HTERT RPE-1 (cell line): ENCODE data around the gene NDUFC2.
"Not testable (repeated sequence)": the region's sequence is repeated elsewhere in the genome, so short reads cannot be mapped to it uniquely, and the experiment has no call there.

Experiments
- in situ Hi-C: fragments of 300-500 bp; cut with MboI; formaldehyde crosslinking; loops from 4 replicates; pipeline ENCODE4 v1.14.3; 2020; ENCODE audit warnings: low sequenced_read_pairs

Gene NDUFC2

DNA sequence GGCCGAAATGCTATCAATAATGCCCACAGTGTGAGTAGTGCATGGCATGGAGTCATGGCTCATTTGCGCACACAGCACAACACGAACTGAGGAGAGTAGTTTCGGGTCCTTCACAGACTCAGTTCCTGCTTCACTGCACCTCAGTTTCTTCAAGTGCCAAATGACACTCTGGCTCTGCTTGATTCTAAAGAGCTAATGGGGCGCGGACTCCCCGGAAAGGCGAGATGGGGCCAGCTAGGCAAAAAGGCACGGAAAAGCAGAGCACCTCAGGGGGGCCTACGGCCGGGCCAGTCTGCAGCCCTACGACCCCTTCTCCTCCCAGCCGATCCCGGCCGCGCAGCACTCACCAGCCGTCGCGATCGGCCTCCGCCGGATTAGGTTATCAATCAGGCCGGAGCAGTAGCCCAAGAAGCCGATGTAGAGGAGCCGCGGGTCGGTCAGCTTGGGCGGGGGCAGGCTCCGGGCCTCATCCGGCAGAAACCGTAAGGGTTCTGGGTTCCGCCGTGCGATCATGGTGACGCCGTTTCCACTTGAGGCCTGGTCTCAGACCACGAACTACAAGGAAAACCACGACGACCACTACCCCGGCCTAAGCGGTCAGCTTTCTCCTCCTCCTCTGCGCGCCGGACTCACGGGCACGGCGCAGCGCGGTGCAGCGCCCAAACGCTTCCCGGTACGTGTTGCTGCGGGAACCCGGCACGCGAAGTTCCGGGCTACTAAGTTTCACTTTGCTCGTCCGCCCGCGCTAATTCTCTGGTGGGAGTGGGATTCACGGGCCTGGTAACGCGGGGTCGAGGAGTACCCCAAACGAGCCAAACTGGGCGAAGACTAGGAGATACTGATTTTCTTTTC is at the start of gene NDUFC2:
TSS of gene NDUFC2 (minus strand) at position 631 of the 852 bp plus-strand sequence. CDS start at position 513, 118 bp downstream.
- in situ Hi-C loops, result no loop called here

DNA sequence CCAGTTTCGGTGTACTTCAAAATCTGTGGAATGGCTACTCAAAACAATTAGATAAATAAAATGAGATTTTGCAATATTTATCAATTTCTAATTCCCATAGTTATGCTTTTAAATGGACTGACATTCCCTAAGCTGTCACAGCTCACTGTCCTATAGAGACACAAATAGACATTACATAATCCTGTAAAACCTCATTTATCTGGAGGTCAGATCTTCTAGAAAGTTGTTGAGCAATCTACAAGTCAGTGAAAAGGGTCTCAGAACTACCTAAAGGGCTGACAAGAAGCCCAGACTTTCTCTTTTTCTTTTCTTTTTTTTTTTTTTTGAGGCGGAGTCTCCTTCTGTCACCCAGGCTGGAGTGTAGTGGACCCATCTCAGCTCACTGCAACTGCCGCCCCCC is 47.7 kb upstream of the NDUFC2 start:
- in situ Hi-C loops, result no loop called here

DNA sequence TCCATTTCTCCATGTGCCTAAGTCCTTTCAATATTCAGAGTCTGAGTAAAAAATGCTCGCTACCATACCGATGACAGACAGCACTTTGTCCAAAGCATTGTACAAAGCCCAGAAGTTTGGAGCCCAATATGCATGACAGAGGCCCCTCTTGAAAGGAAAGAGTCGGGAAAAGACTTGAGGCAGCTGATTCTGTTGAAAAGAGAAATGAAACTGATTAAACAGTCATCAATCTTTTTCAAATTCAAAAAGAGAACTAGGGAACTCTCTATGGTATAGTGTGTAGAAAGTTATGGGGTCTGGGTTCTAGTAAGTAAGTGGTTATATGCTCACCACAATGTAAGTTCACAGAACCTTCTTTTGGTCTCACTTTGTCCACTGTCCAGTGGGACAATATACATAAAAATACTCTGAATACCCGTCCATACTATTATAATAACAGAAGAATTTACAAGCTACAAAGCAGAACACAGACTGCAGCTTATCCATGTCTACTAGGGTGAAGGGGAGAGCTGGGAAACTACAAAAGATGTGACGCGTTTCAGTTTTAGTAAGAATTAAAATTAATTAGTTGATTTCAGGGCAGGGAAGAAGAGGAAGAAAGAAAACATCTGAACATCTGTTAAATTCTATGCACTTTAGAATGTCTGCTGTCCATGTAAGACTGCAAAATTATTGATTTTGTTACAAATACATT is 33.1 kb upstream of the NDUFC2 start:
- in situ Hi-C loops, result no loop called here

DNA sequence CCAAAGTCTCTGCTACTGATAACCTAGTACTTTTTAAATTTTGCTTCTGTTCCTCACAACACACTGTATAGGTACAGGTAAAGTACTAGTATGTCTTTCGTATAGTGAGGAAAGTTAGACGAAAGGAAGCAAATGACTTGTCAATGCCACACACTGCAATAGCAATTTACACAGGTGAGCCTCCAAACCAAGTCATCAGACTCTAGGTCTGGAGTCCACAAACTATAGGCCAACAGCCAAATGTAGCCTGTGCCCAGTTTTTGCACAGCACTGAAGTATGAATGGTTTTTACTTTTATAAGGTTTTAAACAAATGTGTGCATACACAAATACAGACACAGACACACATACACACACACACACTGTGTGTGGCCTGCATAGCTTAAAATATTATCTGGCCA is 31.6 kb upstream of the NDUFC2 start:
- in situ Hi-C loops, result no loop called here

DNA sequence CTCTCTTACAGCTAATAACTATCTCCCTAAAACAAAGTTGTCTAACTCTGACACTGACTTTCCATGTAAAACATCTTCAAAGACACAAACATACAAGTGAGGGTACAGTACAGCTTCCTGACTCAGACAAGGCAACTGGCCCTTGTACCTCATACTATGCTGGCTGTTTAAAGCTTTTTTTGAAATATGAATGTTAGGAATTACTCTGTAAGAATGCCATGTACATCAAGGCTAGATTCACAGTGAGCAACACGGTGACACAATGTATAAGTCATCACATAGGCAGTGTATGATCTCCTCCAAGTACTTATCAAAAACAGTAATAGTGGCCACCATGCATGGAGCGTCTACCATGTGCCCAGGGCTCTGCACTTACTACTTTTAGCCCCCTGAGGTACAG is 31.2 kb upstream of the NDUFC2 start:
- in situ Hi-C loops, result no loop called here

DNA sequence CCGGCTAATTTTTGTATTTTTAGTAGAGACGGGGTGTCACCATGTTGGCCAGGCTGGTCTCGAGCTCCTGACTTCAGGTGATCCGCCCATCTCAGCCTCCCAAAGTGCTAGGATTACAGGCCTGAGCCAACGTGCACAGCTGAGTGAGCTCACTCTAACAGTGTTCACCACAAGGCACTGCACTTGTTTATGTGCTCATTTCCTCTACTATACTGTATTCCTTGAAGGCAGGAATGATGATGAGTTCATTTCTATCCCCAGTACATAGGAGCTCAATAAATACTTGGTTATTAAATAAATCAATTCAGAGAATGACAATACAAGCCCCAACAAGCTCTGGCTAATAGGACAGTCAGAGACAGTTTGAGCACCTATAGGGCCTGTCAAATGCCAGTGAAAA is 30.7 kb upstream of the NDUFC2 start:
- in situ Hi-C loops, result no loop called here

DNA sequence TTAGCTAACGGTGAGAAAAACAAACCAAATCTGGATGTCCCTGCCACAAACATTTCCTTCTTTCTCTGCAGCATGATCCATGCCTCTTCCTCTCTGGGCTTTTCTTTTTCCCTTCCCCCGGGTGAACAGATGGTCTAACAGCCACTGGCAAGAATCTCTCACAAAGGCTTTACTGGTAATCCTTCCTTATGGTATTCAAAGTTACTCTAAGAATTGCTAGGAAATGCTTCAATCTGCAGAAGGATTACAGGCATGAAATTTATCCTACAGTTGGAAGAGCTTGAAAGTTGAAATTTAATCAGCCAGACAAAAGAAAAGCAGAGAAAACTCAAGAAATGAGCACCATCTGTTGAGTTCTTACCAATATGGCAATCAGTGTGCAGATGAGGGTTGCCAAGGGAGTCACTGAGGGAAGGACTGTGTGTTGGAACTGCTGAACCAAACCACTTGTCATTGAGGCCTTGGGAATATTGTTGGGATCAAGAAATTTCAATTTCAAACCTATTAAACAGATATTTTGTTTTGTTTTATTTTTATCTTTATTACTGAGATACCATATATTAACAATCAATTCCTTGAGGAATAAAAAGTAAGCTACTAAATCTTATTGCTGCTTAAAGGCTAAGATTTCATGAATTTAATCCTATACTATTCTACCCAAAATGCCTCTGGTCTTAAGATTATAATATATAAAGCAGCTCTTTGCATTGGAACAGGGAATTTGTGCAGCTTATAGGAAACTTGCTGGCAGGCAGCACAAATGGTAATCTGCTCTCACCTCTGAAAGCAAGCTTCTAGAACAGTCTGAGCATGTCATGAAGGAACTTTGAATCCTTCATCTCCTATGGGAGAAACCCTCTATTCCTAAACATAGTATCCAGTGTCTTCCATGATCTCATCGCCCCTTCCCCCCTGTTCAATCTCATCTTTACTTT is 29.7 kb upstream of the NDUFC2 start:
- in situ Hi-C loops, result no loop called here

DNA sequence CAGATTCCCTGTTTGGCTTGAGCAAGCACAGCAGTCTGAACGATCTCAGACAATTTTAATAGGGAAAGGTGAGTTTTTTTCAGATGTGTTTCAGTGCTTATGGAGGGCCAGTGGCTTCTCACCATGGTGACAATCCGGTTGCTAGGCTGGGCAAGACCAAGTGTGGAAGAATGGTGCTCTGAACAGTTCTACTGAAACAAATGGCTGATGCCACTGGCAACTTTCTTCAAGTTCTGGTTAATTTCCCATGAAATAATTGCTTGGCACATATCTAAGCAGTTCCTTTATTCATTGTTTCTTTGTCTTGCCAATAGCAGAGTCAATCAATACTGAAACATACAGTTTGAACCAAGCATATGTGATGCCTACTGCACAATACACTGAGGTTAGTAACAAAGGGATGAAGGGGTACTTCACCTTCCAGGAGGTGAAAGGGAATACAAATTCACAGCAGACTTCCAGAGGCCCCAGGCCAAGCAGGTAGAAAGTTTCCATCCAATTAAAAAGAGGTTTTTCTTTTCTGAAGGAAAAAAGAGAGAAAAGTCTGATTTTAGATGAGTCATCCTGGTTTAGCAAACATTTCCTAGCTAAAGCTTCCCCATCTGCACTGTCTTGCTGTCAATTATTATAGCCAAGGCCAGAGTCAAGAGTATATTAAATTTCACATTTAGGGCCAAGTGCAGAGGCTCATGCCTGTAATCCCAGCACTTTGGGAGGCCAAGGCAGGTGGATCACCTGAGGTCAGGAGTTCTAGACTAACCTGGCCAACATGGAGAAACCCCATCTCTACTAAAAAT is 21.2 kb upstream of the NDUFC2 start:
- in situ Hi-C loops, result no loop called here

DNA sequence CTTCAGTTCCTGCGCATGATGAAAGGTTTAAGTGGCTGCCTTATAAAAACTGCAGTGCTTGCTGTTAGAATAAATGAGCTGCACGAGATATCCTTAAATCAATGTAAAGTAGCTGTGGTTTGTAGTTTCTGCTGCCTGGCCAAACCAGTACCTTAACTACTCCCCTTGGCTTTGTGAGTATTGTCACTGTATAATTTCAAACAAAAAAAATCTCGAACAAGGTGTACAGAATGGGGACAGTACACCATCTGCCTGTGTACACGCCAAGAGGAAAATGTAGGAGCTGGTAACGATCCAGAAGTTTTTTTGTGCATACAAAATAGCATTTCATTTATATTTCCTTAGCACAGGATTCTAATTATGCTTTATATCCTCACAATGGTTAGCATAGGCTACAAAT is 20.6 kb upstream of the NDUFC2 start:
- in situ Hi-C loops, result no loop called here

DNA sequence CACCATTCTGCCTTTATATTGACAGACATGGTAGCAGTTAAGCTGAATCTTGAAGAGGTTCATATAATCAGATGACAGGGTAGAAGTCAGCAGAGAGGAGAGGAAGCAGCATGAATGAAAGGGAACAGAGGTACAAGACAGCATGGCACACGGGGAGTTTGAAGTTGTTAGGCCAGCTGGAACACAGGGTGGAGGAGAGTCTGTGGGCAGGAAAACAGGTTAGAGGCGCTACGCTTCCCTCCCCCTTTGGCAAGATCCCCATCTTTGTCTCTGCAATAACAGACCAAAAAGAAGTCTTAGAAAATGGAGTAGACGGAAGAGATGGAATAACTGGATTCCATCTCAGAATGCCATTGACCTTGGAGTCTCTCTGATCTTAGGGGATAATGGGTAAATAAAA is 20.0 kb upstream of the NDUFC2 start:
- in situ Hi-C loops, result no loop called here

DNA sequence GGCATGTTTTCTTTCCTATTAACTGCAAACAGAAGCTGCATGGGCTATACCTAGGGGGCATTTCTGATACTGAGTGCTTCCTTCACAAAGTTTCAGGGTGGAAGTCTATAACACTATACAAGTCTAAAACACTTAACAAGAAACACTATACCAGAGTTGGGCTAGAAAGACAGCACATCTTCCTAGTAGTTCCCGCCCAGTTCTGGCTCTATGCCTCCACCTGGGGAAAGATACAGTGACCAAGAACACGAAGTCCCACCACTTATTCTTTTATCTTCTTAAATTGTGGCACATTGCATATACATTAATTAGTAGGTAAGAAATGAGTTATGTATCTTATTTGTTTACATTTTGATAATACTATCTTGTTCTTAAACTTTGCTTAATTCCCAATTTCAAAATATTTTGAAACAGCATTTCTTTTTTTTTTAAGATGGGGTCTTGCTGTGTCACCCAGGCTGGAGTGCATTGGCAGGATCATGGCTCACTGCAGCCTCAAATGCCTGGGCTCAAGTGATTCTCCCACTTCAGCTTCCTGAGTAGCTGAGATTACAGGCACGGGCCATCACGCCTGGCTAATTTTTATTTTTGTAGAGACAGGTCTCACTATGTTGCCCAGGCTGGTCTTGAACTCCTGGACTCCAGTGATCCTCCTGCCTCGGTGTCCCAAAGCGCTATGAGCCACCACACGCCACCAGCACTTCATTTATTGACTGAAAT is 18.2 kb upstream of the NDUFC2 start:
- in situ Hi-C loops, result no loop called here

DNA sequence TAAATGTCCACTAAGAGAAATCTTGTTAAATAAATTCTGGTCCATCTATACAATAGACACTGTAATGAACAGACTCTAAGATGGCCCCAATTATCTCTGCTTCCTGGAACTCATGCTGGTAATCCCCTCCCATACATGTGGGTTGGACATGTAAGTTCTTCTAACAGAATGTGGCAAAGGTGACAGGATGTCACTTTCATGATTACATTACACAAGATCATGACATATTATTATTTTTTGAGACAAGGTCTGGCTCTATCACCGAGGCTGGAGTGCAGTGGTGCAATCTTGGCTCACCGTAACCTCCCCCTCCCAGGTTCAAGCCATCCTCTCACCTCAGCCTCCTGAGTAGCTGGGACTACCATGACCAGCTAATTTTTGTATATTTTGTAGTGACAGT is 14.6 kb upstream of the NDUFC2 start:
- in situ Hi-C loops, result no loop called here

DNA sequence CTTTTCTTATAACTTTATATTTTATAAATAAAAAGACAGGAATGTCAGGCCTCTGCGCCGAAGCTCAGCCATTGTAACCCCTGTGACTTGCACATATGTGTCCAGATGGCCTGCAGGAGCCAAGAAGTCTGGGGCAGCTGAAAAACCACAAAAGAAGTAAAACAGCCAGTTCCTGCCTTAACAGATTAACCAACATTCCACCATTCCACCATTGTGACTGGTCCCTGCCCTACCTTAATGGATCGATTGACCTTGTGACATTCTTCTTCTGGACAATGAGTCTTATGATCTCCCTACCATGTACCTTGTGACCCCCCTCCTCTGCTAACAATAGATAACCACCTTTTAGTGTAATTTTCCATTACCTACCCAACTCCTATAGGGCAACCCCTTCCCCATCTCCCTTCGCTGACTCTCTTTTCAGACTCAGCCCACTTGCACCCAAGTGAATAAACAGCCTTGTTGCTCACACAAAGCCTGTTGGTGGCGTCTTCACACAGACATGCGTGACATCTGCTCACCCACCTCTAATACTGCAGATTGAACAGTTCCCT is 6.9 kb upstream of the NDUFC2 start:
- in situ Hi-C loops, result not testable (repeated sequence)

DNA sequence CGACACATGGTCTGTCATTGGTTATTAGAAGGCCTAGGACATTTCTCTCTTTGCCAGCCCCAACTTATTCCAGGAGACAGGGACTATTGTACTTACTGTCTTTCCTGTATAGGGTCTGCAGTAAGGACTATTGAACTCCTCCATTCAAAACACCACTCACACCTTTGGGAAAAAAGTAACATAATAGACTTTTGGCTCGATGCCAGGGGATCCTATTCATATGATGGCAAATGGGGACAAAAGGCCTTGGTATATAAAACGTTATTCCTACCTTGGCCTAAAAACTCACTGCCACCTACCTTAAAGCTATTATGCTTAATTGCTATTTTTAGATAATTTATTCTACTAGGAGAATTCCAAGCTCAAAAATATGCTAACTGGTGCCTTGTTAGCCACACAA is 6.3 kb upstream of the NDUFC2 start:
- in situ Hi-C loops, result no loop called here

DNA sequence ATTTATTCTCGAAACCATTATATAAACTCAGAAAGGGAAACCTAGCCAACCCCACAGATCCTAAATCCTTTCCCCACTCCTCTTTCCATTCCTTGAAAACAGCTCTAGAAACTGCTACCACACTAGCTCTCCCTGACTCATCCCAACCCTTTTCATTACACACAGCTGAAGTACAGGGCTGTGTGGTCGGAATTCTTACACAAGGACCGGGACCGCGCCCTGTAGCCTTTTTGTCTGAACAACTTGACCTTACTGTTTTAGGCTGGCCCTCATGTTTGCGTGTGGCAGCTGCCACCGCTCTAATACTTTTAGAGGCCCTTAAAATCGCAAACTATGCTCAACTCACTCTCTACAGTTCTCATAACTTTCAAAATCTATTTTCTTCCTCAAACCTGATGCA is 4.8 kb upstream of the NDUFC2 start:
- in situ Hi-C loops, result not testable (repeated sequence)

DNA sequence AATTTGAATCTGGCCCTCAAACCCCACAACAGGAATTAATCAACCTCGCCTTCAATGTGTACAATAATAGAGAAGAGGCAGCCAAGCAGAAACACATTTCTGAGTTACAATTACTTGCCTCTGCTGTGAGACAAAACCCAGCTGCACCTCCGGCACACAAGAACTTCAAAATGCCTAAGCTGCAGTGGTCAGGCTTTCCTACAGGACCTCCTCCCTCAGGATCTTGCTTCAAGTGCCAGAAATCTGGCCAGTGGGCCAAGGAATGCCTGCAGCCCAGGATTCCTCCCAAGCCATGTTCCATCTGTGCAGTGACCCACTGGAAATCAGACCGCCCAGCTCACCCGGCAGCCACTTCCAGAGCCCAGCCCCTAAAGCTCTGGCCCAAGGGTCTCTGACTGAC is 3.4 kb upstream of the NDUFC2 start:
- in situ Hi-C loops, result no loop called here

DNA sequence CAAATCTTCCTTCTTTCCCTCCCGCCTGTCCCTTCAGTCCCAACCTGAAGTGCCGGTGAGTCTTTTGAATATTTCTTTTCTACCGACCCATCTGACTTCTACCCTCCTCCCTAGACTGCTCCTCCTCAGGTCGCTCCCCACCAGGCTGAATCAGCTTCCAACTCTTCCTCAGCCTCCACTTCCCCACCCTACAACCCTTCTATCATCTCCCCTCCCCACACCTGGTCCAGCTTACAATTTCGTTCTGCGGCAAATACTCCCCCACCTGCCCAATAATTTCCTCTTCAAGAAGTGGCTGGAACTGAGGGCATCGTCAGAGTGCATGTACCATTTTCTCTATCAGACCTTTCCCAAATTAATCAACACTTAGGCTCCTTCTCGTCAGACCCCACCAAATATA is 2.5 kb upstream of the NDUFC2 start:
- in situ Hi-C loops, result no loop called here

DNA sequence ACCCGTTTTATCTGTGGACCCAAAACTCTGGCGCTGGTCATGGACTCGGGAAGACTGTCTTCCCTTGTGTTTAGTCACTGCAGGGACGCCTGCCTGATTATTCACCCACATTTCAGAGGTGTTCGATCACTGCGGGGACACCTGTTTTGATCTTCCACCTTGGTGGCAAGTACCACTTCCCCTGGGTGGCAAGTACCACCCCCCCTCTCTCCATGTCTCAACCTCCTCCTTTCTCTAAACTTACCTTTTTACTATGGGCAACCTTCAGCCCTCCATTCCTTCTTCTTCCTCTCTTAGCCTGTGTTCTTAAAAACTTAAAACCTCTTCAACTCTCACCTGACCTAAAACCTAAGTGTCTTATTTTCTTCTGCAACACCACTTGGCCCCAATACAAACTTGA is 1.9 kb upstream of the NDUFC2 start:
- in situ Hi-C loops, result no loop called here

DNA sequence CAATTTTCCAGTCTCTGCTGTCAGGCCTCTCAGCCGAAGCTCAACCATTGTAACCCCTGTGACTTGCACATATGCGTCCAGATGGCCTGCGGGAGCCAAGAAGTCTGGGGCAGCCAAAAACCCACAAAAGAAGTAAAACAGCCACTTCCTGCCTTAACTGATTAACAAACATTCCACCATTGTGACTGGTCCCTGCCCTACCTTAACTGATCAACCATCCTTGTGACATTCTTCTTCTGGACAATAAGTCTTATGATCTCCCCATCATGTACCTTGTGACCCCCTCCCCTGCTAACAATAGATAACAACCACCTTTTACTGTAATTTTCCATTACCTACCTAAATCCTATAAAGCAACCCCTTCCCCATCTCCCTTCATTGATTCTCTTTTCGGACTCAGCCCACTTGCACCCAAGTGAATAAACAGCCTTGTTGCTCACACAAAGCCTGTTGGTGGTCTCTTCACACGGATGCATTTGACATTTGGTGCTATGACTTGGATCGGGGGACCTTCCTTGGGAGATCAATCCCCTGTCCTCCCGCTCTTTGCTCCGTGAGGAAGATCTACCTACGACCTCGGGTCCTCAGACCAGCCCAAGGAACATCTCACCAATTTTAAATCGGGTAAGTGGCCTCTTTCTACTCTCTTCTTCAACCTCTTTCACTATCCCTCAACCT is 1.3 kb upstream of the NDUFC2 start:
- in situ Hi-C loops, result no loop called here
